ENCODE results near the gene GNB5.

The GNB5 gene

DNA sequence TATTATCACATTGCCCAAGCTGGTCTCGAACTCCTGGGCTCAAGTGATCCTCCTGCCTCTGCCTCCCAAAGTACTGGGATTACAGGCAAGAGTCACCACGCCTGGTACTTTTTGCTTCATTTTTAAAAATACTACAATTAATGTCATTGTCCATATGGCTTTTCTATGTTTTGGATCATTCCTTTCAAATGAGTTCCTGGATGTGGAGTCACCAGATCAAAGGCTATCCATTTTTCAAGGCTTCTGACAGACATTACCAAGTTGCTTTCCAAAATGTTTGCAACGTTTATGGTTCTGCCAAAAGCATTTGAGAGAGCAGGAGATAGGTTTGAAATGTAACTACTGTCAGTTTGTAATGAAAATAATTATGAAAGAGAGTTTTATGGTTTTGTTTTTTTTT, 44.4 kb downstream of the GNB5 start:
- Histone ChIP-seq H3K27me3 (ENCODE audit: insufficient read depth, poor library complexity, severe bottlenecking) (no peaks in the 10 kb centered on the region), H3K4me3 (replicated peaks; ENCODE audit: insufficient read depth, low read length) (no peak overlapping the region), H3K27ac (replicated peaks) (no peak overlapping the region)
- DNase-seq (ENCODE audit: low read depth in 1 of 2, low spot score in 1 of 2), result no peak
- TF ChIP-seq SPI1 (IDR thresholded peaks at IDR 0.05; ENCODE audit: borderline replicate concordance, low read depth) (no peak), REST (IDR thresholded peaks at IDR 0.05; ENCODE audit: insufficient replicate concordance, low read depth) (no peak), GABPA (IDR thresholded peaks at IDR 0.05; ENCODE audit: low read depth) (no peak), POLR2AphosphoS5 (IDR thresholded peaks at IDR 0.05; ENCODE audit: low read depth) (no peak)
- TF ChIP-seq, protein P1, sequence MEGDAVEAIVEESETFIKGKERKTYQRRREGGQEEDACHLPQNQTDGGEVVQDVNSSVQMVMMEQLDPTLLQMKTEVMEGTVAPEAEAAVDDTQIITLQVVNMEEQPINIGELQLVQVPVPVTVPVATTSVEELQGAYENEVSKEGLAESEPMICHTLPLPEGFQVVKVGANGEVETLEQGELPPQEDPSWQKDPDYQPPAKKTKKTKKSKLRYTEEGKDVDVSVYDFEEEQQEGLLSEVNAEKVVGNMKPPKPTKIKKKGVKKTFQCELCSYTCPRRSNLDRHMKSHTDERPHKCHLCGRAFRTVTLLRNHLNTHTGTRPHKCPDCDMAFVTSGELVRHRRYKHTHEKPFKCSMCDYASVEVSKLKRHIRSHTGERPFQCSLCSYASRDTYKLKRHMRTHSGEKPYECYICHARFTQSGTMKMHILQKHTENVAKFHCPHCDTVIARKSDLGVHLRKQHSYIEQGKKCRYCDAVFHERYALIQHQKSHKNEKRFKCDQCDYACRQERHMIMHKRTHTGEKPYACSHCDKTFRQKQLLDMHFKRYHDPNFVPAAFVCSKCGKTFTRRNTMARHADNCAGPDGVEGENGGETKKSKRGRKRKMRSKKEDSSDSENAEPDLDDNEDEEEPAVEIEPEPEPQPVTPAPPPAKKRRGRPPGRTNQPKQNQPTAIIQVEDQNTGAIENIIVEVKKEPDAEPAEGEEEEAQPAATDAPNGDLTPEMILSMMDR (IDR thresholded peaks at IDR 0.05; ENCODE audit: insufficient read depth, low read length), result no peak

DNA sequence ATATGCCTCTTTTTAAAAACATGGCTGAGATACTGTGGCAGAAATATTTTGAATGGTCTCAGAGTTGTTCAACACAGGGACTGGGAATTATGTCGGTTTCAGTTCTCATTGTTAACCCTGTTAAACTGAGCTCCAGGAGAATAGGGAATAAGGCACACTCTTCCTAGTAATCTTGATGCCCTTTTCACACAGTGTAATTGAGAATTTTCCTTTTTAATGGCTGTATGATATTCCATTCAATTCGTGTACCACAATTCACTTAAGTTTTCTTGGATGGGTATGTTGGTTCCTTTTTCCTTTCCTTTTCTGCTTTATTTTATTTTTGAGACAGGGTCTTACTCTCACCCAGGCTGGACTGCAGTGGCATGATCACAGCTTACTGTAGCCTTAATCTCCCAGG, 44.9 kb downstream of the GNB5 start:
- no peak for DNase-seq (ENCODE audit: low read depth in 1 of 2, low spot score in 1 of 2)
- TF ChIP-seq, protein P1 (IDR thresholded peaks at IDR 0.05; ENCODE audit: insufficient read depth, low read length), result no peak
- no peak for TF ChIP-seq REST (IDR thresholded peaks at IDR 0.05; ENCODE audit: insufficient replicate concordance, low read depth)
- no peak for TF ChIP-seq GABPA (IDR thresholded peaks at IDR 0.05; ENCODE audit: low read depth)
- no peak for TF ChIP-seq POLR2AphosphoS5 (IDR thresholded peaks at IDR 0.05; ENCODE audit: low read depth)
- TF ChIP-seq SPI1 (IDR thresholded peaks at IDR 0.05; ENCODE audit: borderline replicate concordance, low read depth), result no peak
- Histone ChIP-seq H3K27ac (replicated peaks) (no peak overlapping the region), H3K27me3 (ENCODE audit: insufficient read depth, poor library complexity, severe bottlenecking) (no peaks in the 10 kb centered on the region), H3K4me3 (replicated peaks; ENCODE audit: insufficient read depth, low read length) (no peak overlapping the region)

- no peak for DNase-seq (ENCODE audit: low read depth in 1 of 2, low spot score in 1 of 2)
- H3K27ac ChIP-seq (replicated peaks), result no peak overlapping the region
- no peak for TF ChIP-seq SPI1 (IDR thresholded peaks at IDR 0.05; ENCODE audit: borderline replicate concordance, low read depth)
- TF ChIP-seq POLR2AphosphoS5 (IDR thresholded peaks at IDR 0.05; ENCODE audit: low read depth), result no peak
These were observed 46.5 kb downstream of the GNB5 start for GRCh38 chr15:52144656-52145178.

DNA sequence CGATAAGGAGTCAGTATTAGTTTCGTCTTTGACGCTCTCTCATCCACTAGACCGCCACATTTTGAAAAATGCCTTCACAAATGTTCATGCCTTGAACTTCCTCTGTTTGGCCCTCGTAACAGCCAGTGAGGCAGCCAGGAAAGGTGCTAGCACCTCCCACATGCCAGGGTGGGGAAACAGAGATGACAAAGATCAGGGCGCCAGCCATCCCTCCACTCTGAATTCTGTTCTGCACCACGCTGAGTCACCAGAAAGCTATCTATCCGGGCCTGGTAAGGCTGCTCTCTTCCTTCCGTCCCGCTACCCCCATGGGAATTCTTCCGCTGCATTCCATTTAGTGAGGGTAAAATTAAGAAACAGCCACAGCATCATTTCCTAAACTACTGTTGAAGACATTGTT, 47.3 kb downstream of the GNB5 start:
- no peak for TF ChIP-seq GABPA (IDR thresholded peaks at IDR 0.05; ENCODE audit: low read depth)
- TF ChIP-seq SPI1 (IDR thresholded peaks at IDR 0.05; ENCODE audit: borderline replicate concordance, low read depth), result no peak
- TF ChIP-seq, protein P1 (IDR thresholded peaks at IDR 0.05; ENCODE audit: insufficient read depth, low read length), result no peak
- no peak for TF ChIP-seq REST (IDR thresholded peaks at IDR 0.05; ENCODE audit: insufficient replicate concordance, low read depth)
- TF ChIP-seq POLR2AphosphoS5 (IDR thresholded peaks at IDR 0.05; ENCODE audit: low read depth), result no peak
- H3K27me3 ChIP-seq (ENCODE audit: insufficient read depth, poor library complexity, severe bottlenecking), result no peaks in the 10 kb centered on the region
- DNase-seq (ENCODE audit: low read depth in 1 of 2, low spot score in 1 of 2), result no peak
- H3K4me3 ChIP-seq (replicated peaks; ENCODE audit: insufficient read depth, low read length), result no peak overlapping the region
- no peak overlapping the region for H3K27ac ChIP-seq (replicated peaks)

More at GRCh38 chr15:52144656-52145178, 46.5 kb downstream of the GNB5 start:
- Histone ChIP-seq H3K27me3 (ENCODE audit: insufficient read depth, poor library complexity, severe bottlenecking) (no peaks in the 10 kb centered on the region), H3K4me3 (replicated peaks; ENCODE audit: insufficient read depth, low read length) (no peak overlapping the region)

Measured in HL-60 (cell line).